Spleen (tissue), 7 donors: Measurements from ENCODE around the gene OR5M10.

ENCODE experiments used
- POLR2A ChIP-seq, 3 donors: fragments of 450-650 bp; IDR thresholded peaks; one replicate each; pipeline ENCODE4 v1.5.1; 2017; ENCODE audit warnings: antibody characterized with exemption in 3 of 3, mild to moderate bottlenecking in 1 of 3
- POLR2AphosphoS5 ChIP-seq, 3 donors: sonication (generic); formaldehyde crosslinking; IDR thresholded peaks; one replicate each; pipeline ENCODE4 v1.5.1; 2017; ENCODE audit warnings: antibody characterized with exemption in 3 of 3
- TF ChIP-seq, protein P1 (sequence below), 11 experiments: fragments of 200-600 bp in 7 of 11; fragments of 450-650 bp in 4 of 11; sonication (generic) in 4 of 11; IDR thresholded peaks in 8 of 11; conservative IDR thresholded peaks in 3 of 11; 1 replicate in 7 of 11; 2 replicates in 4 of 11; pipeline versions ENCODE4 v1.4.0 to v1.8.0; 2016 to 2021; ENCODE audit warnings: antibody characterized with exemption in 11 of 11, inconsistent platforms in 4 of 11, mild to moderate bottlenecking in 1 of 11
- donor health status: DM: no; HTN: no; CAD: no; lungs with moderate emphysema.
- donor health status: DM: no; HTN: no; CAD: no.
- donor health status: DM: no; HTN: no; CAD: no.

- TF ChIP-seq, protein P1, sequence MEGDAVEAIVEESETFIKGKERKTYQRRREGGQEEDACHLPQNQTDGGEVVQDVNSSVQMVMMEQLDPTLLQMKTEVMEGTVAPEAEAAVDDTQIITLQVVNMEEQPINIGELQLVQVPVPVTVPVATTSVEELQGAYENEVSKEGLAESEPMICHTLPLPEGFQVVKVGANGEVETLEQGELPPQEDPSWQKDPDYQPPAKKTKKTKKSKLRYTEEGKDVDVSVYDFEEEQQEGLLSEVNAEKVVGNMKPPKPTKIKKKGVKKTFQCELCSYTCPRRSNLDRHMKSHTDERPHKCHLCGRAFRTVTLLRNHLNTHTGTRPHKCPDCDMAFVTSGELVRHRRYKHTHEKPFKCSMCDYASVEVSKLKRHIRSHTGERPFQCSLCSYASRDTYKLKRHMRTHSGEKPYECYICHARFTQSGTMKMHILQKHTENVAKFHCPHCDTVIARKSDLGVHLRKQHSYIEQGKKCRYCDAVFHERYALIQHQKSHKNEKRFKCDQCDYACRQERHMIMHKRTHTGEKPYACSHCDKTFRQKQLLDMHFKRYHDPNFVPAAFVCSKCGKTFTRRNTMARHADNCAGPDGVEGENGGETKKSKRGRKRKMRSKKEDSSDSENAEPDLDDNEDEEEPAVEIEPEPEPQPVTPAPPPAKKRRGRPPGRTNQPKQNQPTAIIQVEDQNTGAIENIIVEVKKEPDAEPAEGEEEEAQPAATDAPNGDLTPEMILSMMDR (IDR thresholded peaks at IDR 0.05 in 8 of 11, conservative IDR thresholded peaks at IDR 0.05 in 3 of 11) = no peak
- no peak for TF ChIP-seq POLR2AphosphoS5 (IDR thresholded peaks at IDR 0.05)
- no peak for TF ChIP-seq POLR2A (IDR thresholded peaks at IDR 0.05)
Measured at GRCh38 chr11:56558574-56558973, 18.9 kb downstream of the OR5M10 start.
